Measurements from ENCODE around the gene DCPS.
A peak's percentile ranks its signal among the peaks of the same experiment; 100 is the strongest.
"Not testable (repeated sequence)": the region's sequence is repeated elsewhere in the genome, so short reads cannot be mapped to it uniquely, and the experiment has no call there.

Gene DCPS

DNA sequence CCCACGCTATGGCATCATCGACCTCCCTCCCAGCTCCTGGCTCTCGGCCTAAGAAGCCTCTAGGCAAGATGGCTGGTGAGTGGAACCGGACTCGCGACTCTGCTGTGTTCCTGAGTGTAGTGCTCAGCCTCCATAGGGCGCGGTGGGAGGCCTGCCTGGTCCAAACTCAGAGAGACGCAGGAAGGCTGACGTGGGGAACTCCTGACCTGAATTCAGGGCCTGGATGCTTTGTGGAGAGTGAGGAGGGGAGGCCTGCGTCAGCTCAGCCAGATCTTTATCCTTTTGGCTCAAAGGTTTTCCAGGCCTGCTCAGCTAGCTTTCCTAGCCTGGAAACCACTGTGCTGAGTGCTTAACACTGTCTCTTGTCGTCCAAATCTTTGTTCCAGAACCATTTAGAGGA, 13.0 kb upstream of the DCPS start:
- no peak for DNase-seq

DNA sequence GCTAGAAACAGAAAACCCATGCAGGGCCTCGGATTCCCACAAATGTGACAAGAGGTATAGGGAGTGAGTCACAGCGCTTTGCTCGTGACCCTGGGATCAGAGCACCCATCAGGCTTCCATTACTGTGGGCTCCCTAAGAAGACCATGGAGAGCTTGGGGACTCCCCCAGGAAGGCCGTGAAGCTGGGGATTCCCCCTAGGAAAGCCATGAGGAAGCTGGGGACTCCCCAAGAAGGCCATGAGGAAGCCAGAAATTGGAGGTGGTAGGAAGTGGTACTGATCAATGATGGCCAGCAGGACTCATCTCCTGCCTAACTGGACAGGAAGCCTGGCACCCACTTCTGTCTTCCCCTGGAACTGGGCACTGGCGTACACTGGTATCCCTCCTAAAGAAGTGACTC, 10.1 kb upstream of the DCPS start:
- DNase-seq = no peak

DNA sequence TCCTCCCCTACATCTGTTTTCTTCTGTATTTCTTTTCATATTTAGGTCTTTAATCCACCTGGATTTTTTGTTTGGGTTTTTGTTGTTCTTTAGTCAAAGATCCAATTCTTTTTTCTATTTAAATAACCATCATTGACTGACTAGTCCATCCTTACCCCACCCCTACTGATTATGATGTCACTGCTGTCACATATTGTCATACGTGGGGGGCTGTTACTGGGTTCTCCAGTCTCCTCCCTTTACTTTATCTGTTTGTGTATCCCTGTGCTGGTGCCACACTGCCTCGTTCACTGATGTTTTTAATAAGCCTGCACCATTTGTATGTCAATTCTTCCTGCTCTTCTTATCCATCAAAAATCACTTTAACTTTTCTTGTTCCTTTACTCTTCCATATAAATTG, 6.9 kb upstream of the DCPS start:
- no peak for DNase-seq

DNA sequence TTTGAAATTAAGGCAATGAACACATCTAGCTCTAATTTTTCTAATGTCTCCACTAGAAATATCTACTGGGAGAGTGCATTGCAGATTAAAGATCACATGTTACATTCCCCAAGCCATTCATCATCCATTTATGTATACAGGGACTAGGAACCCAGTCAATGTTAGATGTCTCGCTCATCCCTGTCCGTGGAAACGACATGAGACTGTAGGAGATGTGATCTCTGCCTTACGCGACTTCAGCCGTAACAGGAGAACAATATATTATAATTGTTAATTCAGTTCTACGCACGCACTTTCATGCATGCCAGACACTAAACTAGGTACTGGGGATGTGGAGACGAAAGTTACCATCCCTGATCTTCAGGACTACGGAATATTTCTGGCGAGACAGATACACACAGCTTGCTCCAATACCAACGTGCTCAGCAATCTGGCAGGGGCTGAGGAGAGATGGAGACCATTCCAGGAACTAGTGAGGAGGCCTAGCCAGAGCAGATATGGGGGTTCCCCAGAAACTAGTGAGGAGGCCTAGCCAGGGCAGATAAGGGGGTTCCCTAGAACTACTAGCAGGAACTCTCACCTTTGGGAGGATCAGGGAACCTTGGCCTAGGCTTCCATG, 706 bp downstream of the DCPS start:
- no peak for DNase-seq

DNA sequence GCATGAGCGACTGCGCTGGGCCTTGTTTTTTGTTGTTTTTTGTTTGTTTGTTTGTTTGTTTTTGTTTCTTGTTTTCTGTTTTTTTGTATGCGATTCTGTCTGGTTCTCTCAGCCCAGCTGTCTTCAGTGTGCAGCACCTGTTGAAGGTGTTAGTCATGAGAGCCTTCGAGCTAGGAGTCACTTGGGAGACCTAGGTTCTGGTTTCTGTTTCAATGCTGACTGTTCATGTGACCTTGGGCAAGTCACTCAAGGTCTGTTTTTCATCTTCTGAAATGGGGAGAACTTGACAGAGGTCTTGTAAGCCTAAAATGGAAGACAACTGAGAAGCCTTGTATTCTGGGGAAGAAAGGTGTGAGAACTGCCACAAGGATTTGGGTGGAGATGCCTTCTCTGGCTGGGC, 1.8 kb downstream of the DCPS start:
- no peak for DNase-seq

DNA sequence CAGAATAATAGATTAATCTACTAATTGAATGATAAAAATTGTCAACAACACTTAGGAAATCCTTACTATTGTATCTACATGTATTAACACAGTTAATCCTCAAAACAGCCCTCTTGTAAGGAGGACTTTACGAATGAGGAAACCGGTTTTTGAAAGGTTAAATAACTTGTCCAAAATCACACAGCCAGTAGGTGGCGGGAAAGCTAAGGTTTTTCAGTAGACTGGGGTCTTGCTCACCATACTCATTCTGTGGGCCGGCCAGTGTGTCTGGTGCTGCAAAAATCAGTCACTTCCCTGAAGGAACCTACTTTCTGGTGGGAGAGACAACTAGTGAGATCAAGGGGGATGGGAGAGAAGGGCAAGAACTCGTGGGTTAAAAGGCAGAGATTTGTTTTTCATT, 3.8 kb downstream of the DCPS start:
- no peak for DNase-seq

DNA sequence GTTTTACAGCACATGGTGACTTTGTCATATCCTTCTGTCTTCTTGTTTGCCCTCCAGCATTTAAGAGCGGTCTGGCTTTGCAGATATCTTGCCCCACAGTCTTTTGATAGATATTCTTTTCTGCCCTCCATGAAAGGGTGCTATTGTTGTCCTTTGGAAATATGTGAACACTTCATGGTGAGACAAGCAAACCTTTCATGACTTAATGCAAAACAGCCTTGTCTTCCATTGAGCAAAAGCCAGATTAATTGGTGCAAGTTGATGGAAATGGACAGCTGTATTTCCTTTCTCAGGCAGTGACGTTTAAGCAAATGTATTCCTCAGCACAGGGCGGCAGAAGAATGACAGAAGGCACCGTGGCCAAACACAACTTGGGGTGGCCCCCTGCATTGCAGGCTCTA, 4.4 kb downstream of the DCPS start:
- no peak for DNase-seq

DNA sequence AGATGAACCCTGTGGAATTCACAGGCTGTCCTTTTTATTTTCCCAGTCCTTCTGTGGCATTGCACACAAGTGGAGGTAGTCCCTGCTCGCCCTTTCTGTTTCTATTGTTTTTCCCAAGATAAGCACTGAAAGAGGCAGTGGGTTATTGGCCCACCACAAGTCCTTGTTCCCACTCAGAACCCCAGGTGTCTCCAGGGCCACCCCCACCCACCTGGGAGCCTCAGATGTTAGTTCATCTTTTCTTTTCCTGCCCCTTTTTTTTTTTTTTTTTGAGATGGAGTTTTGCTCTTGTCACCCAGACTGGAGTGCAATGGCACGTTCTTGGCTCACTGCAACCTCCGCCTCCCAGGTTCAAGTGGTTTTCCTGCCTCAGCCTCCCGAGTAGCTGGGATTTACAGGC, 4.9 kb downstream of the DCPS start:
- DNase-seq = not testable (repeated sequence)

DNA sequence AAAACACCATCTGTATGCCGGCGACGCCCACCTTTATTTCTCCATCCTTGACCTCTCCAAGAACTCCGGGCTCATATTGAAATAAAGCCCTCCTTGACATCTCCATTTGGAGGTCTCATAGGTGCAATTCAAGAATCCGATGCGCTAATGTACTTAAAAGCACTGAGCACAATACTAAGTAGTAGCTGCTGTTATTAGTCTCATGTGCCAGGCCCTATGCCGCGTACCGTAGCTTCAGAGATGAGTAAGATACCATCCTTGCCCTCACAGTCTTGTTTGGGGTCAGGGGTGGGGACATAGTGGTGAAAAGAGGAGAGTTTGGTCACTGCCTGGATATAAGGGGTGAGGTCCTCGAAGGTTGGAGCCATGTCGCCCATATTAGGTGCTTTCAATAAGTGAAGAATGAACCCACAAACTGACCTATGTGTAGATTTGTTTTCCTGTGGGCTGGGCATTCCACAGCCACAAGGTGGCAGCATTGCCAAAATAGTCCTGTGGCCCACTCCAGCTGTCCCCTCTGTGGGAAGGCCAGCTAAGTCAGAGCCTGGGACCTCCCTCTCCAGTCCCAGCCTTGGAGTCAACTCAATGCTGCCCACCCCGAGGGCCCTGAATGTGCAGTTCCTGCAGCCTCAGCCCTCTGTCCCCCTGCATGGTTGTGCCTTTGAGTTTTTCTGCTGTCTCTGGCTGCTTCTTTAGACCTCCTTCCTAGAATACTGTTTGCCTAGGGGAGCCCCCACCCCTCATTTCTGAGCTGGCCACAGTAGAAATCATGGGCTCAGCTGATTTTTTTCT, 6.5 kb downstream of the DCPS start:
- peak in 1 of 2 experiments; percentile 33 for DNase-seq

DNA sequence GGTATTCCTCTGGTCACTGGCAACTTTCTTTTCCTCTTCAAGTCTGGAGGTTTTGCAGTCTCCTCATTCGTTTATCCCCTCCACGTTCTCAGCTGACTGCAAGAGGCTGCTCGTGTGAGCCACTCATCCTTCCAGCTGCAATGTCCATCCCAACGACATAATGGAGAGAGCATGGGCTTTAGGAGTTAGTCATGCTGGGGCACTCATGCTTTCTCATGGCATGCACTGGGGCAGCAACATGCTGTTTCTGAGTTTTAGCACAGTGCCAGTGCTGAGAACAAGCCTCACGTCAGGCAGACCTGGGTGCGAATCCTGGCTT, 7.1 kb downstream of the DCPS start:
- no peak for DNase-seq

DNA sequence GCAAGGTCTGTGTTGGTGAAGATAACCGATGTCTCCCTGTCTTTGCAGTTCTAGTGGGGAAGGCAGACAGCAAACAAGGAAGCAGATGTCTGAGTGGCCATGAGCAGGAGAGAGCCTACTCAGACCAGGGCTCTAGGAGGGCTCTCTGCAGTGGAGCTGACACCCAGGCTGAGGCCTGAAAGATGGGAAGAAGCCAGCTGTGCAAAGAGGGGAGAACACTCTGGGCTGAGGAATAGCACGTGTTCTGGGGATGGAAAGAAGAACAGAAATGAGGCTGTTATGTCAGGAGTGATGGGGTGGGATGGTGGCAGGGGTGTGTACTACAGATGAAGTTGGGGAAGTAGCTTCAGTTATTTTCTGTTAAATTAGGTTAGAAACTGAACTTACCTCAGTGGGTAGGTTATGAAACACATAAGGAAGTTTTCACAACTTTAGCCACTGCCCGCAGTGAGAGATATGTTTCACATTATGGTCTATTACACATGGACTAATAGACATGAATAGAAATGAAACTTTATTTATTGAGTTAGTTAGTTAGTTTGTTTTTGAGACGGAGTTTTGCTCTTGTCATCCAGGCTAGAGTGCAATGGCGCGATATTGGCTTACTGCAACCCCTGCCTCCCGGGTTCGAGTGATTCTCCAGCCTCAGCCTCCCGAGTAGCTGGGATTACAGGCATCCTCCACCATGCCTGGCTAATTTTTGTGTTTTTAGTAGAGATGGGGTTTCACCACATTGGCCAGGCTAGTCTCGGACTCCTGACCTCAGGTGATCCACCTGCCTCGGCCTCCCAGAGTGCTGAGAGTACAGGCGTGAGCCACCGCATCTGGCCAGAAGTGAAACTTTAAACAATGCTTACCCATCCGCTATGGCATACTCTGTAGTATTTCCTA, 7.8 kb downstream of the DCPS start:
- no peak for DNase-seq

DNA sequence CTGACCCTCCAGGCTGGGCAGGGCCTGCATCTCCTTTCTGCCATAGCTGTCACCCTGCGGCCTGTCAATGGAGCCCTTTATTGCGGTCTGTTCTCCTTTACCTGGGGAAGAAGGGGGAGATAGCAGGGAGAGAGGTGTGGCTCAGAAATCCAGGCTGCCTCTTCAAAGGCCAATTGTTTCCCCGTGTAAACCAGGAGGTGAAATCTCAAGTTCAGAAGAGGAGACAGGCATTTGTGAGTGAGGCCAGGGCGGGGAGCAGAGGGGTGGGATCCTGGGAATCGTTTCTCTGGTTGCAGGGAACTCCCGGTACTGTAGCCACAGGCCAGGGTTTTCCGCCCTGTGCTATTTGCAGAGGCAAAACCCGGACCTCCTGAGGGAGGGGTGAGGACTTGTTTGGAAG, 9.1 kb downstream of the DCPS start:
- DNase-seq = no peak

DNA sequence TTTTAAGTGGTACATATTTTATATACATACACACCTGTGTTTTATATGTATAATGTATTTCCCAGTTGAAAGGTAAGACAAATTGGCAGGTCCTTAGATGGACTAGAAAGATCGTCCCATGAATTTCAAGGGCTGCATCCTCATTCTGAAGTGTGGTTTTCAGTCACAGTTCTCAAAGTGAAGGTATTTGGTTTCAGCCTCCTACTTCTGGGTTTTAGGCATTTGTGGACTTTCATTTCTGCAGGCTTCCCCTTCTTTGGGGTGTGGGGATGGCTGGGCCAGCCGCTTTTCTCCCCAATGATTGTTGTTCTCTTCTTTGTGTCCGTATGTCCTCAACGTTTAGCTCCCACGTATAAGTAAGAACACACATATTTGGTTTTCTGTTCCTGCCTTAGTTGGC, 10.0 kb downstream of the DCPS start:
- DNase-seq = no peak

DNA sequence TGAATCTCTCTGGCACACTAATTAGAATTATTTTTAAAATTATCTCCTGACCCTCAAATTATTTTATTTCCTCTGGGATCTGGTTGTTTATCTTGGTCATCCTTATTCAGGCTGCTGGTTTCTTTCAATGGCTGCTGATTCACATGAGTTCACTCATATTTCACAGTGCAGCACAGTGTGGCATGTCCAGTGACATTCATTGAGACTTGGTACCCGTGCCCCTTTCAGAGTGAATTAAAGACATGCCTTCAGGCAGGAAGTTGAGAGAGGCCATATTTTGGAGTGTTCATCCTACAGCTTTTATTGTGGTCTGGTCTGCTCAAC, 13.5 kb downstream of the DCPS start:
- DNase-seq = no peak

DNA sequence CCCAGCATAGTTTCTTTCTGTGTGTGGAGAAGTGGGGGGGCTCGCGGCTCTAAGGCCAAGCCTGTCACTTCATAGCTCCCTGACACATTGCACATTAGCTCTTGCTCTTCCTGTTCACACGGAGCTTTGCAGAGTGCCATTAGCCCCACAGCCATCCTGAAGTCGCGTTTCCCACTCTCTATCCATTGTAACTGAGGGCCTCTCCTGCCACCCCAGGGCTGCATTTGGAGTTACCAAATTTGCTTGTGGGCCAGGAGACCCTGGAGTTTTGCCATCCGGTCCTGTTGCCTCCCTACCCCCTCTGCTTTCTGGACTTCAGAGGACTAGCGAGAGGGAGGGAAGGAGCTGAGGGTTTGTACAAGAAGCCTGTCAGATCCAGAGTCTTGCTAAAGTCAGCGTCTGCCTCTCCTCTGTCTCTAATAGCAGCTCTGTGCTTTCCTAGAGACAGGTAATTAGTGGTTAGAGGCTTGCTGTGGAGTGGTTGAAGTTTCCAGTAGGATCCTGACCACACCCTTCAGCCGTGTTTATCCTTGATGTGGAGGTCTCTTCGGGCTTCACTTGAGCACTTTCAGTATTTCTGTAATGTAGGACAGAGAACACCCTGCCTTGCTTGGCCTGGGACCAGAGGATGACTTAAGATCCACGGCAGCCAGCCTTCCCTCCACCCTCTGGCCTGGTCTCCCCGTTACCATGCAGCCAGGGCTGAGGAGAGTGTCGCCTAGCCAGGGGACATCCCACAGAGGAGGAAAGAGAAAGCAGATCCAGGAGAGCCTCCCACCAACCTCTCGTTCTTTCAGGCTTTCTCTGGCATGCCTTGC, 14.1 kb downstream of the DCPS start:
- peak in 1 of 2 experiments; percentile 52 for DNase-seq

DNA sequence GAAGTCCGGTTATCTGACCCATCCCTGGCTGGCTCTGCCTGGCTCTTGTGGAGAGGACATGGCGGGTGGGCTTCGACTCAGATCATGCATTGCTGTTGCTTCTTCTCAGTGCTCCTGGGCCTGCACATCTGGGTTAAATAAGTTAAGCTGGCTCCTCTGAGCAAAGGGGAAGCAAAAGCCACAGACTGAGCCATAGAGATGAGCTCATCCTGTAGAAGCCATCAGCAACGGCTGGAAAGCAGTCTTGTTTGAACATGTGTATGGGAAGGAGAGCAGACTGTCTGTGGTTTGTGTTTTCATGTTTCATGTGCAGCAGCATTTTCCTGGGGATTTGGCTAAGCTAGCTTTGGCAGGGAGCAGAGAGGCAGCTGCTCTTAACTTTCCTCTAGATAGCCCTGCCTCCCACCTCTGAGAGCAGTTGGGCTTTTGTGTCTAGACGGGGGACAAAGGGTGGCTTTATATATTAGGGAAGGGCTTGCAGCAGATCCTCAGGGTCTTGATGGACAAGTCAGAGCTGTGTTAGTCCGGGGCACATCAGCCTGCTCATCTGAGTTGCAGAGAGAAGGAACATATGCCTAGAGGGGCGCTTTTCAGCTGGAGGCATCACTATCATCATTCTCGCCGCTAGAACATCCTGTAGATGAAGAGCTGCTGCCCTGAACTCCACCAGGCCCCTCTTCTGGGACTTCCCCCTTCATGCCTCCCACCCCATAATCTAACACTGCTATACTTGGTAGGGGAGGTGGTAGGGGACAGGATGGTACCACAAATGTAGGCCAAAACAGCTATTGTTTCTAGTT, 14.9 kb downstream of the DCPS start:
- no peak for DNase-seq

DNA sequence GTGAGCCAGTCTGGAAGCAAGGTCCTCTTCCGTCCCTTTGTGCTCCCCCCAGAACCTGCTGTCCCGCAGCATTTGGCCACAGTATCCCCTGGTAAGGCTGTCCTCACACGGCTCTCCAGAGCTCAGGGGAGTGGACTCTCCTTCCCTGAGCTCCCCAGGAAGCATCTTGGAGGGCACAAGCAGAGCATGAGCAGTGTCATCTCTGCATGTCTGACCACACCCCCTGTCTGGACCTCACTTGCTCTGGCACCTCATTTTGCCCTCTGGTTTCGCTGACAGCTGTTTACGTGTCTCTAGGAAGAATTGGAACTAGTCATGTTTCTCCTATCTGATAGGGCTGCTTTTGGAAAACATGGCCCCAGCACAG, 15.5 kb downstream of the DCPS start:
- no peak for DNase-seq

DNA sequence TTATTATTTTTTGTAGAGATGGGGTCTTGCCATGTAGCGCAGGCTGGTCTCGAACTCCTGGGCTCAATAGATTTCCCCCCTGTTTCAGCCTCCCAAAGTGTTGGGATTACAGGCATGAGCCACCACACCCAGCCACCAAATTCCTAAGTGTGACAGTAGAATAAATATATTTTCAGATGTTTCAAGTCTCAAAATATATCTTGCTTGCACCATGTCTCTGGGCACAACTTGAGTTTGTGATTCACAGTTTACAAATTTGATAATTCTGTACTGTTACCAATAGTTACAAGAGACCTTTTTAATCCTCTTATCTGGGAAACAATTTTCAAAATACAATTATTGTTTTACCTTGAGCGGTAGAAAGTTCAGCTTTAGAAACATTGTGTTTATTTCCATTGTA, 19.1 kb downstream of the DCPS start:
- DNase-seq = no peak

DNA sequence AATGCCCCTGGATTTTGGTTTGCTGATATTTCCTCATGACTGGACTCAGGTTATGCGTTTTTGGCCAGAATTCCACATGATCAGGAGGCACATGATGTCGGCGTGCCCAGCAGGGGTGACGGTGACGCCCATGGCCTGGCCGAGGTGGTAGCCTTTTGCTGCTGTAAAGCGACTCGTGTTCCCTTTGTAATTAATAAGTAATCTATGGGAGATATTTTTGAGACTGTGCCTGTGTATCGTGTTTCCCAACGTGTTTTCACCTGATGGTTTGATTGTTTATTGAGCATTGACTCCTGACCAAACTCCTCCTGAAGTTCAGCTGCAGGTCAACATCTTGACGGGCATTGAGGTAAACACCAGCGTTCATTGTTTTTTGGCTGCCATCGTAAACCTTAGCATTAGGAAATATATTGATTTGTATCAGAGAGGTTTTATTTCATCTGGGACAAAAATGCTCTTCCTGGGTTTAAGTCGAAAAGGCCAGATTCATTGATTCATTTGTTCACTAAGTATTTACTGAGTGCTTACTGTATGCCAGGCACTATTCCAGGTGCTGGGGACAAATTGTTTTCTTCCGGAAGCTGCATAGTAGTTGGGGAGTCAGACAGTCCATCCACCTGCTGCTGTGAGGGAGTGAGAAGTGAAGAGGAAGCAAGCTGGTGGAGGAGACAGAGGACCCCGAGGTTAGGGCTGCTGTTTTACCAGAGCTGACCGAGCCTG, 23.6 kb downstream of the DCPS start:
- no peak for DNase-seq

DNA sequence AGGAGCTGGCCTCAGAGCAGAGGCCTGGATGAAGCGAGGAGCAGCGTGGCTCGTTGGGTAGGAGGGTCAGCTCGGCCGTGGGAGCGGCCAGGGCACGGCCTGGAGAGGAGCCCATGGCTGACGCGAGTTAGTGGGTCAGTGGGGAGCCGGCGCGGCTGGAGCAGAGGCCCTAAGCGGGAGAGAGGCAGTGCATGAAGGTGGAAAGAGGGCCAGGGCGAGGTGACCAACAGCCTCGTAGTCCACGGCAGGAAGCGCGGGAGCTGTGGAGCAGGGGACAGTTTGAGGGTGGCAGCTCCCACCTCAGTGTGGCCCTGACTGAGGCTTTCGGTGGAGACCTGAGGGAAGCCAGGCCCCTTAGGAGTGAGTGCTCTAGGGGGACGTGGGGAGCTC, 24.1 kb downstream of the DCPS start:
- DNase-seq = no peak

DNA sequence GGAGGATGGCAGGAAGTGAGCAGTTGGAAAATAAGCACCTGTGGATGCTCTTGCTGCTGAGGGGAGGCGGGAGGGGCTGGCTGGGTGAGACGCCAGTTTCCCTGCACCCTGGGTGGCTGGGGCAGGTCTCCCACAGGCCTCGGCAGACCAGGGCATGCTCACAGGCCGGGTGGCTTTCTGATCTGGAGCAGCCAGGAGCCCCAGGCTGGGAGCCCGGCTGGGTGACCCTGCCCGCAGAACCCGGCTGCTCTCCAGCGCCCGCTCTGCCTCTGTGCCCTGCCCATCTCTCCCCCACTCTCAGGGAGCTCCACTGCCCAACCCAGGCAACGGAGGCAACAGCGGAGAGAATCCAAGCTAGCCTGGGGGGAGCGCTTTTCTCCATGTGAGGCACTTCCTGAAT, 24.6 kb downstream of the DCPS start:
- no peak for DNase-seq

All from cerebellar nuclear complex (tissue), 1 donor.